ENCODE results near the gene DDX3X. TPM values are rescaled to one million over a fixed set of nuclear protein-coding genes. Genes with fewer than 3 reads are reported as not detected.
A peak's percentile ranks its signal among the peaks of the same experiment; 100 is the strongest.

Gene DDX3X
- total RNA-seq, 4 donors from 2014 or later = 208 to 295 (median 278) TPM

- WGBS, 2 donors = 45 to 50% methylated on average over 7 of the region's 7 CpGs
- no peak for DNase-seq
- H3K27ac ChIP-seq = peak overlapping the region in 1 of 3 donors; percentile 100
- intact Hi-C loops (cut with DNase I) = loop anchor here (10.0 kb wide), 1 partner anchor 252 kb away; the partner anchor contains the start of gene USP9X
- TF ChIP-seq POLR2A (IDR thresholded peaks at IDR 0.05) = no peak
- TF ChIP-seq CTCF (IDR thresholded peaks at IDR 0.05) = no peak
- H3K4me1 ChIP-seq = peaks cover 21 to 41% of the 10 kb centered on the region in 2 donors
- peaks cover under 1 to 22% of the 10 kb centered on the region in 2 donors for H3K36me3 ChIP-seq
- H3K27me3 ChIP-seq = no peaks in the 10 kb centered on the region
- no peaks in the 10 kb centered on the region for H3K9me3 ChIP-seq
- H3K4me3 ChIP-seq (replicated peaks in 1 of 3) = peak overlapping the region in 2 of 3 donors; percentile 73 to 93
Measured at GRCh38 chrX:41336447-41336846, 2.5 kb downstream of the DDX3X start.

- WGBS, 2 donors = 33 to 50% methylated on average over 1 of the region's 1 CpG
- Histone ChIP-seq H3K36me3 (peaks cover 8 to 28% of the 10 kb centered on the region in 2 donors), H3K27ac (no peak overlapping the region), H3K4me1 (peaks cover 21 to 35% of the 10 kb centered on the region in 2 donors), H3K4me3 (replicated peaks in 1 of 3) (peak overlapping the region in 1 of 3 donors; percentile 93), H3K27me3 (no peaks in the 10 kb centered on the region), H3K9me3 (no peaks in the 10 kb centered on the region)
- DNase-seq = no peak
- intact Hi-C loops (cut with DNase I) = loop anchor here (10.0 kb wide), 1 partner anchor 252 kb away; the partner anchor contains the start of gene USP9X
- TF ChIP-seq CTCF (IDR thresholded peaks at IDR 0.05) (no peak), POLR2A (IDR thresholded peaks at IDR 0.05) (no peak)
Measured at GRCh38 chrX:41337140-41337539, 3.2 kb downstream of the DDX3X start.

GRCh38 chrX:41338436-41338835 is 4.5 kb downstream of the DDX3X start:
- intact Hi-C loops (cut with DNase I) = loop anchor here (10.0 kb wide), 1 partner anchor 254 kb away; the partner anchor contains the start of gene USP9X
- H3K36me3 ChIP-seq = peaks cover 21 to 41% of the 10 kb centered on the region in 2 donors

GRCh38 chrX:41339148-41339547 is 5.2 kb downstream of the DDX3X start:
- 43 to 50% methylated on average over 4 of the region's 4 CpGs for WGBS, 2 donors
- no peak overlapping the region for H3K27ac ChIP-seq
- no peaks in the 10 kb centered on the region for H3K9me3 ChIP-seq
- intact Hi-C loops (cut with DNase I) = loop anchor here (10.0 kb wide), 1 partner anchor 254 kb away; the partner anchor contains the start of gene USP9X
- peaks cover 21 to 35% of the 10 kb centered on the region in 2 donors for H3K4me1 ChIP-seq
- H3K36me3 ChIP-seq = peaks cover 28 to 49% of the 10 kb centered on the region in 2 donors
- H3K27me3 ChIP-seq = no peaks in the 10 kb centered on the region
- H3K4me3 ChIP-seq (replicated peaks in 1 of 3) = no peak overlapping the region
- no peak for DNase-seq
- TF ChIP-seq POLR2A (IDR thresholded peaks at IDR 0.05) = no peak
- no peak for TF ChIP-seq CTCF (IDR thresholded peaks at IDR 0.05)

More at GRCh38 chrX:41338436-41338835, 4.5 kb downstream of the DDX3X start:
- H3K9me3 ChIP-seq = no peaks in the 10 kb centered on the region
- H3K27ac ChIP-seq = no peak overlapping the region
- 50 to 76% methylated on average over 1 of the region's 1 CpG for WGBS, 2 donors
- no peak for TF ChIP-seq CTCF (IDR thresholded peaks at IDR 0.05)
- no peak for TF ChIP-seq POLR2A (IDR thresholded peaks at IDR 0.05)
- H3K27me3 ChIP-seq = no peaks in the 10 kb centered on the region
- DNase-seq = no peak
- peaks cover 21 to 35% of the 10 kb centered on the region in 2 donors for H3K4me1 ChIP-seq
- no peak overlapping the region for H3K4me3 ChIP-seq (replicated peaks in 1 of 3)

- DNase-seq = no peak
- peaks cover 4% of the 10 kb centered on the region in 2 donors for H3K4me1 ChIP-seq
- no peak overlapping the region for H3K27ac ChIP-seq
- intact Hi-C loops (cut with DNase I) = no loop called here
- H3K27me3 ChIP-seq = no peaks in the 10 kb centered on the region
- TF ChIP-seq POLR2A (IDR thresholded peaks at IDR 0.05) = no peak
- no peak for TF ChIP-seq CTCF (IDR thresholded peaks at IDR 0.05)
- no peak overlapping the region for H3K4me3 ChIP-seq (replicated peaks in 1 of 3)
- WGBS, 2 donors = 93 to 96% methylated on average over 9 of the region's 9 CpGs
- no peaks in the 10 kb centered on the region for H3K9me3 ChIP-seq
- peaks cover 77 to 92% of the 10 kb centered on the region in 2 donors for H3K36me3 ChIP-seq
Measured at GRCh38 chrX:41344053-41344452, 10.1 kb downstream of the DDX3X start.
